GM19239 (cell line): ENCODE results near the gene PJVK.

Source experiments
- DNase-seq: peaks from one replicate; pipeline ENCODE4 v3.0.0; 2011; ENCODE audit warnings: low spot score; ENCODE audit not compliant: insufficient read length
- FAIRE-seq: peaks from 2 replicates; lab custom pipeline; 2011; peaks lifted over from hg19 to GRCh38; lab: Jason Lieb, UNC

PJVK gene

GRCh38 chr2:178478439-178479274 is 27.5 kb downstream of the PJVK start, which contains the start of gene FKBP7:
Gene FKBP7 (minus strand): TSS chr2:178478600. CDS start chr2:178478499, 101 bp downstream.
- peak; percentile 98 for FAIRE-seq
- peak; percentile 42 for DNase-seq

GRCh38 chr2:178479275-178479616 is 28.1 kb downstream of the PJVK start:
- FAIRE-seq (no peak), DNase-seq (no peak)

- DNase-seq, result no peak
- no peak for FAIRE-seq
These were observed 28.6 kb downstream of the PJVK start for GRCh38 chr2:178479758-178480226.

- peak; percentile 87 for FAIRE-seq
- peak; percentile 49 for DNase-seq
These were observed 29.3 kb downstream of the PJVK start, which contains the start of gene PLEKHA3 for GRCh38 chr2:178480227-178481181. Gene PLEKHA3 (plus strand): TSS chr2:178480457. CDS start chr2:178480870, 413 bp downstream.

- DNase-seq (no peak), FAIRE-seq (peak; percentile 96)
These were observed 31.3 kb downstream of the PJVK start for GRCh38 chr2:178482437-178482836.

GRCh38 chr2:178484245-178485041 is 33.3 kb downstream of the PJVK start:
- DNase-seq (no peak), FAIRE-seq (no peak)

- DNase-seq (no peak), FAIRE-seq (peak; percentile 89)
These were observed 34.2 kb downstream of the PJVK start for GRCh38 chr2:178485356-178485755.

- DNase-seq (no peak), FAIRE-seq (no peak)
These were observed 40.4 kb downstream of the PJVK start for GRCh38 chr2:178491612-178492011.

- FAIRE-seq, result no peak
These were observed 44.9 kb downstream of the PJVK start for GRCh38 chr2:178496049-178496448.

GRCh38 chr2:178498137-178498536 is 47.0 kb downstream of the PJVK start:
- peak; percentile 55 for FAIRE-seq

More at GRCh38 chr2:178496049-178496448, 44.9 kb downstream of the PJVK start:
- DNase-seq, result no peak

GRCh38 chr2:178499640-178500039 is 48.5 kb downstream of the PJVK start:
- DNase-seq (no peak), FAIRE-seq (no peak)

More at GRCh38 chr2:178498137-178498536, 47.0 kb downstream of the PJVK start:
- no peak for DNase-seq

- FAIRE-seq, result no peak
These were observed 51.6 kb downstream of the PJVK start for GRCh38 chr2:178502751-178503150.

GRCh38 chr2:178506101-178506500 is 54.9 kb downstream of the PJVK start:
- FAIRE-seq (no peak), DNase-seq (no peak)

More at GRCh38 chr2:178502751-178503150, 51.6 kb downstream of the PJVK start:
- no peak for DNase-seq

- FAIRE-seq (no peak), DNase-seq (no peak)
These were observed 55.3 kb downstream of the PJVK start for GRCh38 chr2:178506524-178506923.

- FAIRE-seq, result no peak
- DNase-seq, result no peak
These were observed 55.8 kb downstream of the PJVK start for GRCh38 chr2:178506949-178507348.

GRCh38 chr2:178508646-178509045 is 57.5 kb downstream of the PJVK start:
- no peak for DNase-seq
- FAIRE-seq, result no peak

GRCh38 chr2:178510384-178510783 is 59.2 kb downstream of the PJVK start:
- DNase-seq, result no peak
- no peak for FAIRE-seq
